H9 (cell line): Measurements from ENCODE around the gene SPC24. TPM values are rescaled to one million over a fixed set of nuclear protein-coding genes. Genes with fewer than 3 reads are reported as not detected.

Experiments used
- DNase-seq: peaks from one replicate; pipeline ENCODE4 v3.0.0-alpha.2; 2017
- H2AFZ ChIP-seq: one replicate; pipeline ENCODE4 v1.6.1; 2013; ENCODE audit warnings: mild to moderate bottlenecking, low read length, control low read depth, moderate library complexity
- H2AK5ac ChIP-seq: 2 replicates; pipeline ENCODE4 v1.6.1; 2013; ENCODE audit warnings: low read length, control low read depth, mixed read lengths; ENCODE audit not compliant: insufficient read length
- H2BK120ac ChIP-seq: one replicate; pipeline ENCODE4 v1.6.1; 2013; ENCODE audit warnings: low read depth, mild to moderate bottlenecking, low read length, control low read depth, inconsistent platforms; ENCODE audit not compliant: poor library complexity, severe bottlenecking
- H2BK12ac ChIP-seq: 2 replicates; pipeline ENCODE4 v1.6.1; 2013; ENCODE audit warnings: low read length, control low read depth, mixed read lengths, low read depth; ENCODE audit not compliant: insufficient read length
- H2BK15ac ChIP-seq: 2 replicates; pipeline ENCODE4 v1.6.1; 2013; ENCODE audit warnings: low read depth, low read length, control low read depth
- H2BK20ac ChIP-seq: one replicate; pipeline ENCODE4 v1.6.1; 2013; ENCODE audit warnings: low read depth, mild to moderate bottlenecking, low read length, control low read depth, inconsistent platforms; ENCODE audit not compliant: poor library complexity, severe bottlenecking
- H2BK5ac ChIP-seq: 2 replicates; pipeline ENCODE4 v1.6.1; 2013; ENCODE audit warnings: low read length, control low read depth, mixed read lengths; ENCODE audit not compliant: insufficient read length
- H3K14ac ChIP-seq: 2 replicates; pipeline ENCODE4 v1.6.1; 2013; ENCODE audit warnings: low read length, control low read depth; ENCODE audit not compliant: insufficient read depth
- H3K18ac ChIP-seq: 2 replicates; pipeline ENCODE4 v1.6.1; 2013; ENCODE audit warnings: low read depth, mild to moderate bottlenecking, mixed read lengths, low read length, control low read depth; ENCODE audit not compliant: insufficient read length
- H3K23ac ChIP-seq: 2 replicates; pipeline ENCODE4 v1.6.1; 2013; ENCODE audit warnings: low read length, control low read depth, mixed read lengths, low read depth; ENCODE audit not compliant: insufficient read length
- H3K23me2 ChIP-seq: 2 replicates; pipeline ENCODE4 v1.6.1; 2013; ENCODE audit warnings: low read depth, mild to moderate bottlenecking, mixed read lengths, low read length, control low read depth; ENCODE audit not compliant: insufficient read length, poor library complexity, severe bottlenecking
- H3K27ac ChIP-seq: 2 replicates; pipeline ENCODE4 v1.5.1; 2013; ENCODE audit warnings: low read length, control low read depth, mixed read lengths, low read depth; ENCODE audit not compliant: insufficient read length
- H3K27me3 ChIP-seq: 2 replicates; pipeline ENCODE4 v1.6.1; 2013; ENCODE audit warnings: low read length, control low read depth, inconsistent platforms; ENCODE audit not compliant: insufficient read depth
- H3K4ac ChIP-seq: 2 replicates; pipeline ENCODE4 v1.6.1; 2013; ENCODE audit warnings: low read depth, mild to moderate bottlenecking, control low read depth, inconsistent platforms, low read length, moderate library complexity
- H3K4me1 ChIP-seq: 2 replicates; pipeline ENCODE4 v1.6.1; 2013; ENCODE audit warnings: low read length, control low read depth, inconsistent platforms; ENCODE audit not compliant: insufficient read depth
- H3K4me2 ChIP-seq: 2 replicates; pipeline ENCODE4 v1.6.1; 2013; ENCODE audit warnings: low read length, control low read depth, mixed read lengths; ENCODE audit not compliant: insufficient read length, insufficient read depth
- H3K56ac ChIP-seq: 2 replicates; pipeline ENCODE4 v1.6.1; 2013; ENCODE audit warnings: low read depth, mild to moderate bottlenecking, mixed read lengths, low read length, control low read depth; ENCODE audit not compliant: insufficient read length
- H3K79me1 ChIP-seq: 2 replicates; pipeline ENCODE4 v1.6.1; 2013; ENCODE audit warnings: low read depth, mild to moderate bottlenecking, moderate library complexity, low read length, control low read depth, inconsistent platforms; ENCODE audit not compliant: insufficient read depth, poor library complexity, severe bottlenecking
- H3K79me2 ChIP-seq: 2 replicates; pipeline ENCODE4 v1.6.1; 2013; ENCODE audit warnings: low read length, control low read depth, inconsistent platforms; ENCODE audit not compliant: insufficient read depth
- H3K9ac ChIP-seq: 2 replicates; pipeline ENCODE4 v1.6.1; 2013; ENCODE audit warnings: low read length, control low read depth, mixed read lengths; ENCODE audit not compliant: insufficient read length; ENCODE audit errors: extremely low read depth
- H3K9me3 ChIP-seq: one replicate; pipeline ENCODE4 v1.6.1; 2013; ENCODE audit warnings: low read depth, low read length, inconsistent platforms; ENCODE audit not compliant: control insufficient read depth
- H3T11ph ChIP-seq: one replicate; pipeline ENCODE4 v1.6.1; 2013; ENCODE audit warnings: mild to moderate bottlenecking, low read length, control low read depth, inconsistent platforms
- H4K20me1 ChIP-seq: one replicate; pipeline ENCODE4 v1.6.1; 2013; ENCODE audit not compliant: control insufficient read depth, insufficient read length, insufficient read depth
- H4K5ac ChIP-seq: 2 replicates; pipeline ENCODE4 v1.6.1; 2013; ENCODE audit warnings: low read depth, mild to moderate bottlenecking, mixed read lengths, low read length, control low read depth; ENCODE audit not compliant: insufficient read length
- H4K8ac ChIP-seq: replicated peaks from 2 replicates; pipeline ENCODE4 v1.6.1; 2013; ENCODE audit warnings: low read length, control low read depth, mixed read lengths, low read depth; ENCODE audit not compliant: insufficient read length
- H4K91ac ChIP-seq: 2 replicates; pipeline ENCODE4 v1.6.1; 2013; ENCODE audit warnings: low read depth, mild to moderate bottlenecking, moderate library complexity, mixed read lengths, low read length, control low read depth; ENCODE audit not compliant: insufficient read length
- H3K27ac Mint-ChIP-seq, 3 experiments: 2 replicates in 2 of 3; 3 replicates in 1 of 3; pipeline ENCODE4 v1.8.0; 2020 to 2021; ENCODE audit warnings: mixed read lengths in 3 of 3, mild to moderate bottlenecking in 1 of 3, moderate library complexity in 1 of 3
- H3K27me3 Mint-ChIP-seq: 2 replicates; pipeline ENCODE4 v1.8.0; 2021; ENCODE audit warnings: low read depth, mild to moderate bottlenecking, moderate library complexity, mixed read lengths
- H3K36me3 Mint-ChIP-seq, 3 experiments: 2 replicates in 2 of 3; 3 replicates in 1 of 3; pipeline ENCODE4 v1.8.0; 2020 to 2021; ENCODE audit warnings: low read depth in 3 of 3, mixed read lengths in 3 of 3; ENCODE audit not compliant: insufficient read depth in 1 of 3
- H3K4me1 Mint-ChIP-seq, 2 experiments: 2 replicates each; pipeline ENCODE4 v1.8.0; 2020; ENCODE audit warnings: mixed read lengths in 2 of 2
- H3K4me3 Mint-ChIP-seq, 2 experiments: 2 replicates in 1 of 2; 3 replicates in 1 of 2; pipeline ENCODE4 v1.8.0; 2020 to 2021; ENCODE audit warnings: mild to moderate bottlenecking in 2 of 2, mixed read lengths in 2 of 2, moderate library complexity in 1 of 2
- H3K9me3 Mint-ChIP-seq, 2 experiments: 2 replicates in 1 of 2; 3 replicates in 1 of 2; pipeline ENCODE4 v1.8.0; 2020; ENCODE audit warnings: mild to moderate bottlenecking in 2 of 2, mixed read lengths in 2 of 2, moderate library complexity in 1 of 2
- CTCF ChIP-seq: fragments of 200-600 bp; sonication (generic); conservative IDR thresholded peaks from 3 replicates; pipeline ENCODE4 v1.8.0; 2021; ENCODE audit warnings: antibody characterized with exemption, mild to moderate bottlenecking
- WGBS: extraction: QIAGEN DNeasy Blood & Tissue Kit; methylation state at CpG from one replicate; pipeline ENCODE4 v1.1.7; 2013; ENCODE audit warnings: missing lambda C conversion rate, low lambda C conversion rate, mixed read lengths; ENCODE audit not compliant: insufficient read length; ENCODE audit errors: extremely low coverage; 5-methylcytosine and 5-hydroxymethylcytosine counted together
- total RNA-seq: library from RNA; stranded (reverse); gene quantifications from 2 replicates; pipeline ENCODE4 v1.2.1, GENCODE V29; 2021

The SPC24 gene
- total RNA-seq, 1 experiment from 2014 or later = 51.5 TPM

- Histone ChIP-seq H4K20me1 (no peaks in the 10 kb centered on the region), H3K27me3 (no peaks in the 10 kb centered on the region), H2BK5ac (no peak overlapping the region), H3K23ac (no peak overlapping the region), H3K9ac (no peak overlapping the region), H3K4ac (no peak overlapping the region), H2BK120ac (no peak overlapping the region), H3K18ac (no peak overlapping the region), H3K56ac (no peak overlapping the region), H4K8ac (no peak overlapping the region), H3K14ac (no peak overlapping the region), H2AK5ac (no peak overlapping the region), H3K79me2 (no peaks in the 10 kb centered on the region), H3K27ac (no peak overlapping the region), H3K4me1 (no peaks in the 10 kb centered on the region), H2AFZ (no peak overlapping the region), H2BK12ac (no peak overlapping the region), H2BK20ac (no peak overlapping the region), H3T11ph (no peak overlapping the region), H4K5ac (no peak overlapping the region), H2BK15ac (no peak overlapping the region), H4K91ac (no peak overlapping the region), H3K4me2 (no peak overlapping the region), H3K9me3 (no peaks in the 10 kb centered on the region), H3K23me2 (peaks cover 4% of the 10 kb centered on the region), H3K79me1 (no peaks in the 10 kb centered on the region)
- Mint-ChIP-seq H3K9me3 (no peaks in the 10 kb centered on the region), H3K27me3 (no peaks in the 10 kb centered on the region), H3K36me3 (peaks cover 0 to 33% (median 18%) of the 10 kb centered on the region in 3 experiments; a peak in 5 of 7 replicates), H3K4me1 (peaks cover 3 to 10% of the 10 kb centered on the region in 2 experiments; a peak in 3 of 4 replicates), H3K4me3 (no peak overlapping the region), H3K27ac (no peak overlapping the region)
- no peak for DNase-seq
- TF ChIP-seq CTCF = no peak
- no CpG with 5 or more reads among the region's 24 CpGs for WGBS
Measured at GRCh38 chr19:11201791-11202190, 46.2 kb upstream of the SPC24 start.
